GM23338 (cell line): ENCODE results near the gene OARD1. TPM values are rescaled to one million over a fixed set of nuclear protein-coding genes. Genes with fewer than 3 reads are reported as not detected.

Source experiments
- ATAC-seq: fragments of 200-7000 bp; cut with Tn5 transposase; 3 replicates; pipeline ENCODE4 v1.9.1; 2020
- DNase-seq: peaks from one replicate; pipeline ENCODE4 v3.0.0-alpha.2; 2015; ENCODE audit warnings: low spot score
- H2AFZ ChIP-seq: fragments of 200-600 bp; sonication (generic); 2 replicates; pipeline ENCODE4 v1.8.0; 2016; ENCODE audit warnings: antibody characterized with exemption, mild to moderate bottlenecking, moderate library complexity
- H3F3A ChIP-seq: fragments of 200-600 bp; sonication (generic); replicated peaks from 2 replicates; pipeline ENCODE4 v1.8.0; 2017; ENCODE audit warnings: antibody characterized with exemption, mixed run types, low read depth
- H3K27ac ChIP-seq: fragments of 200-600 bp; sonication (generic); 2 replicates; pipeline ENCODE4 v1.6.1; 2016; ENCODE audit warnings: low read depth
- H3K27me3 ChIP-seq: fragments of 200-600 bp; sonication (generic); 2 replicates; pipeline ENCODE4 v1.8.0; 2016; ENCODE audit warnings: mild to moderate bottlenecking, mixed run types, moderate library complexity; ENCODE audit not compliant: insufficient read depth
- H3K36me3 ChIP-seq: fragments of 200-600 bp; sonication (generic); 2 replicates; pipeline ENCODE4 v1.8.0; 2016; ENCODE audit warnings: mild to moderate bottlenecking; ENCODE audit not compliant: insufficient read depth
- H3K4me1 ChIP-seq: fragments of 200-600 bp; sonication (generic); 2 replicates; pipeline ENCODE4 v1.8.0; 2016; ENCODE audit warnings: mild to moderate bottlenecking, moderate library complexity; ENCODE audit not compliant: insufficient read depth
- H3K4me2 ChIP-seq: fragments of 200-600 bp; sonication (generic); 2 replicates; pipeline ENCODE4 v1.7.1; 2017; ENCODE audit warnings: mixed run types
- H3K4me3 ChIP-seq: fragments of 200-600 bp; sonication (generic); 2 replicates; pipeline ENCODE4 v1.6.1; 2016; ENCODE audit warnings: mixed run types
- H3K79me2 ChIP-seq: fragments of 200-600 bp; sonication (generic); replicated peaks from 2 replicates; pipeline ENCODE4 v1.8.0; 2017; ENCODE audit warnings: mild to moderate bottlenecking; ENCODE audit not compliant: insufficient read depth
- H3K9me2 ChIP-seq: fragments of 200-600 bp; sonication (generic); 2 replicates; pipeline ENCODE4 v1.8.0; 2017; ENCODE audit not compliant: insufficient read depth
- H4K20me1 ChIP-seq: fragments of 200-600 bp; sonication (generic); replicated peaks from 2 replicates; pipeline ENCODE4 v1.8.0; 2017; ENCODE audit warnings: mild to moderate bottlenecking; ENCODE audit not compliant: insufficient read depth
- H3K27ac Mint-ChIP-seq: 2 replicates; pipeline ENCODE4 v1.8.0; 2020; ENCODE audit warnings: inconsistent platforms, mild to moderate bottlenecking, moderate library complexity, mixed read lengths
- H3K27me3 Mint-ChIP-seq: 3 replicates; pipeline ENCODE4 v1.8.0; 2022; ENCODE audit warnings: low read depth, mild to moderate bottlenecking, moderate library complexity, mixed read lengths, inconsistent platforms; ENCODE audit not compliant: insufficient read depth, poor library complexity
- H3K36me3 Mint-ChIP-seq: 3 replicates; pipeline ENCODE4 v1.8.0; 2021; ENCODE audit warnings: low read depth, mild to moderate bottlenecking, inconsistent platforms, moderate library complexity, mixed read lengths
- H3K4me1 Mint-ChIP-seq: 3 replicates; pipeline ENCODE4 v1.8.0; 2020; ENCODE audit warnings: mild to moderate bottlenecking, inconsistent platforms, mixed read lengths
- H3K4me3 Mint-ChIP-seq: 3 replicates; pipeline ENCODE4 v1.8.0; 2021; ENCODE audit warnings: moderate library complexity, mild to moderate bottlenecking, inconsistent platforms, mixed read lengths
- H3K9me3 Mint-ChIP-seq: 3 replicates; pipeline ENCODE4 v1.8.0; 2020; ENCODE audit warnings: moderate library complexity, mild to moderate bottlenecking, inconsistent platforms, mixed read lengths
- CREB1 ChIP-seq: fragments of 250-450 bp; sonication (Bioruptor Pico); IDR thresholded peaks from 2 replicates; pipeline ENCODE4 v1.5.0; 2020; ENCODE audit warnings: low read depth, mild to moderate bottlenecking, moderate library complexity
- EZH2 ChIP-seq: fragments of 200-600 bp; sonication (generic); IDR thresholded peaks from one replicate; pipeline ENCODE4 v1.8.0; 2017; ENCODE audit warnings: antibody characterized with exemption, mild to moderate bottlenecking, low read depth; ENCODE audit not compliant: unreplicated experiment
- EZH2phosphoT487 ChIP-seq: fragments of 200-600 bp; sonication (generic); IDR thresholded peaks from one replicate; pipeline ENCODE4 v1.8.1; 2018; ENCODE audit warnings: antibody characterized with exemption; ENCODE audit not compliant: unreplicated experiment
- JUNB ChIP-seq: IDR thresholded peaks from one replicate; pipeline ENCODE4 v1.6.1; 2016; ENCODE audit warnings: antibody characterized with exemption; ENCODE audit not compliant: unreplicated experiment
- NANOG ChIP-seq: IDR thresholded peaks from 2 replicates; pipeline ENCODE4 v1.6.1; 2016; ENCODE audit warnings: antibody characterized with exemption, borderline replicate concordance
- POLR2AphosphoS5 ChIP-seq: IDR thresholded peaks from 2 replicates; pipeline ENCODE4 v1.6.1; 2016; ENCODE audit warnings: antibody characterized with exemption, low read depth
- STAT1 ChIP-seq: IDR thresholded peaks from one replicate; pipeline ENCODE4 v1.6.1; 2016; ENCODE audit warnings: antibody characterized with exemption; ENCODE audit not compliant: unreplicated experiment
- ZNF114 ChIP-seq: fragments of 250-450 bp; sonication (Bioruptor Pico); IDR thresholded peaks from 2 replicates; pipeline ENCODE4 v1.5.0; 2020; ENCODE audit warnings: mild to moderate bottlenecking, moderate library complexity
- ZNF331 ChIP-seq: fragments of 250-450 bp; sonication (Bioruptor Pico); IDR thresholded peaks from 2 replicates; pipeline ENCODE4 v1.5.0; 2020; ENCODE audit warnings: low read depth, mild to moderate bottlenecking, moderate library complexity
- polyA plus RNA-seq: library from polyadenylated mRNA; unstranded; fragments of >200 nt; fragmentation: Nextera tagmentation; extraction: Ambion mirVana; gene quantifications from 2 replicates; pipeline ENCODE4 v1.2.1, GENCODE V29; 2016
- total RNA-seq: library from RNA; depleted of rRNA; stranded (reverse); fragments of >200 nt; shearing (Covaris generic); gene quantifications from 2 replicates; pipeline ENCODE4 v1.2.3, GENCODE V29; 2014
- TF ChIP-seq, protein P1 (sequence below), 2 experiments: fragments of 200-600 bp in 1 of 2; sonication (generic) in 1 of 2; conservative IDR thresholded peaks; 2 replicates each; pipeline versions ENCODE4 v1.5.1 to v1.6.1; 2016 to 2017; ENCODE audit warnings: antibody characterized with exemption in 2 of 2, low read depth in 2 of 2, mild to moderate bottlenecking in 2 of 2, moderate library complexity in 1 of 2
- TF ChIP-seq, protein P2 (sequence below): IDR thresholded peaks from 2 replicates; pipeline ENCODE4 v1.6.1; 2016; ENCODE audit warnings: antibody characterized with exemption
- TF ChIP-seq, protein P3 (sequence below): fragments of 250-450 bp; sonication (Bioruptor Pico); IDR thresholded peaks from 2 replicates; pipeline ENCODE4 v1.5.0; 2020; ENCODE audit warnings: mild to moderate bottlenecking, moderate library complexity

Gene OARD1
- total and polyA plus RNA-seq, 2 experiments from 2014 or later = 25.9 to 60.8 TPM

DNA sequence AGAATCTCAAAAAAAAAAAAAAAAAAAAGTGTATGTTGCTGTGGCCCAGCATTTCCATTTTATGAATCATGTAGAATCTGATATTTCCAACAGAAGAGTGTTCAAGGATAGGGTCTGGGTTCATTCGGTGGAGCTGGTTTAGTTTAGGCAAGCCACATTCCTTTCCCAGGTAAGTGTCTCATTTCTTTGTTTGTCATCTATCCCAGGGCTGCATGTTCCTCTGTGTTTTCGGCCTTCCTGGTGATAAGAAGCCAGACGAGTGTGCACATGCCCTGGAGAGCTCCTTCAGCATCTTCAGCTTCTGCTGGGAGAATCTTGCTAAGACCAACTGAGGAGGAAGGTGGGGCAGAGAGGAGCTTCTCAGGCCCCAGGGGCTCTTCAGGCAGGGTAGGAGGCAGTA, 38.9 kb upstream of the OARD1 start:
- no peaks in the 10 kb centered on the region for H3K9me3 Mint-ChIP-seq
- H3K27ac ChIP-seq = no peak overlapping the region
- TF ChIP-seq ZNF114 (CRISPR knock-in tag) (no peak), JUNB (no peak), POLR2AphosphoS5 (no peak), EZH2 (no peak)
- TF ChIP-seq, protein P1, sequence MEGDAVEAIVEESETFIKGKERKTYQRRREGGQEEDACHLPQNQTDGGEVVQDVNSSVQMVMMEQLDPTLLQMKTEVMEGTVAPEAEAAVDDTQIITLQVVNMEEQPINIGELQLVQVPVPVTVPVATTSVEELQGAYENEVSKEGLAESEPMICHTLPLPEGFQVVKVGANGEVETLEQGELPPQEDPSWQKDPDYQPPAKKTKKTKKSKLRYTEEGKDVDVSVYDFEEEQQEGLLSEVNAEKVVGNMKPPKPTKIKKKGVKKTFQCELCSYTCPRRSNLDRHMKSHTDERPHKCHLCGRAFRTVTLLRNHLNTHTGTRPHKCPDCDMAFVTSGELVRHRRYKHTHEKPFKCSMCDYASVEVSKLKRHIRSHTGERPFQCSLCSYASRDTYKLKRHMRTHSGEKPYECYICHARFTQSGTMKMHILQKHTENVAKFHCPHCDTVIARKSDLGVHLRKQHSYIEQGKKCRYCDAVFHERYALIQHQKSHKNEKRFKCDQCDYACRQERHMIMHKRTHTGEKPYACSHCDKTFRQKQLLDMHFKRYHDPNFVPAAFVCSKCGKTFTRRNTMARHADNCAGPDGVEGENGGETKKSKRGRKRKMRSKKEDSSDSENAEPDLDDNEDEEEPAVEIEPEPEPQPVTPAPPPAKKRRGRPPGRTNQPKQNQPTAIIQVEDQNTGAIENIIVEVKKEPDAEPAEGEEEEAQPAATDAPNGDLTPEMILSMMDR (conservative IDR thresholded peaks at IDR 0.05; ENCODE audit: low read depth in 2 of 2) = no peak
- H3F3A ChIP-seq = no peaks in the 10 kb centered on the region
- no peak overlapping the region for H2AFZ ChIP-seq
- ATAC-seq = no peak
- H3K4me2 ChIP-seq = no peak overlapping the region
- DNase-seq = no peak
- H3K4me1 Mint-ChIP-seq = peaks cover 4% of the 10 kb centered on the region; the same call in 1 of the 3 replicates
- no peaks in the 10 kb centered on the region for H3K79me2 ChIP-seq
- H3K9me2 ChIP-seq = no peaks in the 10 kb centered on the region; the same call in 1 of the 2 replicates
- no peak overlapping the region for H3K27ac Mint-ChIP-seq
- no peaks in the 10 kb centered on the region for H3K36me3 Mint-ChIP-seq
- no peaks in the 10 kb centered on the region for H3K36me3 ChIP-seq
- H3K27me3 Mint-ChIP-seq = peaks cover 3% of the 10 kb centered on the region
- H3K4me3 ChIP-seq = no peak overlapping the region
- no peaks in the 10 kb centered on the region for H3K4me1 ChIP-seq
- H3K27me3 ChIP-seq = no peaks in the 10 kb centered on the region
- no peaks in the 10 kb centered on the region for H4K20me1 ChIP-seq
- H3K4me3 Mint-ChIP-seq = no peak overlapping the region

DNA sequence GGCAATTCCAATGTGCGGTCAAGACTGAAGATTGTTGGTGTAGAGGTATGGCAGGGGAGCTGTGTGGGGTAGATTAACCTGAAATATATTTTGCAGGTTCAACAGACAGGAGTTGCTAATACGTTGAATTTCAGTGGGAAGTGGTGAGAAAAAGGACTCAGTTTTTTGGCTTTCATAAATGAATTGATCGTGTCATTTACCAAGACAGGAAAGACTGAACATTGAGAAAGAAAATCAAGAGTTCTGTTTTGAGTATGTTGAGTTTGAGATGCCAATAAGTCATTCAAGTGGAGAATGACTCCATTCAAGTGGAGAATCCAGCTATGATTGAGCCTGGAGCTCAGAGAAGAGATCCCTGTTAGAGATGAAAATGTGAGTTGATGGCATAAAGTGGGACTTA, 31.7 kb upstream of the OARD1 start:
- H3K4me3 Mint-ChIP-seq = no peak overlapping the region
- Histone ChIP-seq H4K20me1 (no peaks in the 10 kb centered on the region; the same call in 1 of the 2 replicates), H2AFZ (no peak overlapping the region), H3K79me2 (no peaks in the 10 kb centered on the region; the same call in 1 of the 2 replicates), H3K27ac (no peak overlapping the region), H3K9me2 (peaks cover 2% of the 10 kb centered on the region; the same call in 1 of the 2 replicates), H3F3A (peaks cover 7% of the 10 kb centered on the region), H3K4me1 (peaks cover 13% of the 10 kb centered on the region), H3K4me3 (no peak overlapping the region), H3K4me2 (no peak overlapping the region), H3K36me3 (peaks cover 8% of the 10 kb centered on the region), H3K27me3 (peaks cover 9% of the 10 kb centered on the region)
- ATAC-seq (no peak), DNase-seq (no peak)
- H3K36me3 Mint-ChIP-seq = peaks cover 14% of the 10 kb centered on the region
- peaks cover 10% of the 10 kb centered on the region; the same call in 2 of the 3 replicates for H3K4me1 Mint-ChIP-seq
- H3K27ac Mint-ChIP-seq = no peak overlapping the region
- no peaks in the 10 kb centered on the region for H3K9me3 Mint-ChIP-seq
- peaks cover 3% of the 10 kb centered on the region for H3K27me3 Mint-ChIP-seq
- no peak for TF ChIP-seq STAT1
- no peak for TF ChIP-seq JUNB
- no peak for TF ChIP-seq CREB1
- no peak for TF ChIP-seq ZNF114 (CRISPR knock-in tag)
- no peak for TF ChIP-seq NANOG
- TF ChIP-seq, protein P2, sequence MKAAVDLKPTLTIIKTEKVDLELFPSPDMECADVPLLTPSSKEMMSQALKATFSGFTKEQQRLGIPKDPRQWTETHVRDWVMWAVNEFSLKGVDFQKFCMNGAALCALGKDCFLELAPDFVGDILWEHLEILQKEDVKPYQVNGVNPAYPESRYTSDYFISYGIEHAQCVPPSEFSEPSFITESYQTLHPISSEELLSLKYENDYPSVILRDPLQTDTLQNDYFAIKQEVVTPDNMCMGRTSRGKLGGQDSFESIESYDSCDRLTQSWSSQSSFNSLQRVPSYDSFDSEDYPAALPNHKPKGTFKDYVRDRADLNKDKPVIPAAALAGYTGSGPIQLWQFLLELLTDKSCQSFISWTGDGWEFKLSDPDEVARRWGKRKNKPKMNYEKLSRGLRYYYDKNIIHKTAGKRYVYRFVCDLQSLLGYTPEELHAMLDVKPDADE = no peak
- TF ChIP-seq EZH2phosphoT487 = no peak
- TF ChIP-seq, protein P3, sequence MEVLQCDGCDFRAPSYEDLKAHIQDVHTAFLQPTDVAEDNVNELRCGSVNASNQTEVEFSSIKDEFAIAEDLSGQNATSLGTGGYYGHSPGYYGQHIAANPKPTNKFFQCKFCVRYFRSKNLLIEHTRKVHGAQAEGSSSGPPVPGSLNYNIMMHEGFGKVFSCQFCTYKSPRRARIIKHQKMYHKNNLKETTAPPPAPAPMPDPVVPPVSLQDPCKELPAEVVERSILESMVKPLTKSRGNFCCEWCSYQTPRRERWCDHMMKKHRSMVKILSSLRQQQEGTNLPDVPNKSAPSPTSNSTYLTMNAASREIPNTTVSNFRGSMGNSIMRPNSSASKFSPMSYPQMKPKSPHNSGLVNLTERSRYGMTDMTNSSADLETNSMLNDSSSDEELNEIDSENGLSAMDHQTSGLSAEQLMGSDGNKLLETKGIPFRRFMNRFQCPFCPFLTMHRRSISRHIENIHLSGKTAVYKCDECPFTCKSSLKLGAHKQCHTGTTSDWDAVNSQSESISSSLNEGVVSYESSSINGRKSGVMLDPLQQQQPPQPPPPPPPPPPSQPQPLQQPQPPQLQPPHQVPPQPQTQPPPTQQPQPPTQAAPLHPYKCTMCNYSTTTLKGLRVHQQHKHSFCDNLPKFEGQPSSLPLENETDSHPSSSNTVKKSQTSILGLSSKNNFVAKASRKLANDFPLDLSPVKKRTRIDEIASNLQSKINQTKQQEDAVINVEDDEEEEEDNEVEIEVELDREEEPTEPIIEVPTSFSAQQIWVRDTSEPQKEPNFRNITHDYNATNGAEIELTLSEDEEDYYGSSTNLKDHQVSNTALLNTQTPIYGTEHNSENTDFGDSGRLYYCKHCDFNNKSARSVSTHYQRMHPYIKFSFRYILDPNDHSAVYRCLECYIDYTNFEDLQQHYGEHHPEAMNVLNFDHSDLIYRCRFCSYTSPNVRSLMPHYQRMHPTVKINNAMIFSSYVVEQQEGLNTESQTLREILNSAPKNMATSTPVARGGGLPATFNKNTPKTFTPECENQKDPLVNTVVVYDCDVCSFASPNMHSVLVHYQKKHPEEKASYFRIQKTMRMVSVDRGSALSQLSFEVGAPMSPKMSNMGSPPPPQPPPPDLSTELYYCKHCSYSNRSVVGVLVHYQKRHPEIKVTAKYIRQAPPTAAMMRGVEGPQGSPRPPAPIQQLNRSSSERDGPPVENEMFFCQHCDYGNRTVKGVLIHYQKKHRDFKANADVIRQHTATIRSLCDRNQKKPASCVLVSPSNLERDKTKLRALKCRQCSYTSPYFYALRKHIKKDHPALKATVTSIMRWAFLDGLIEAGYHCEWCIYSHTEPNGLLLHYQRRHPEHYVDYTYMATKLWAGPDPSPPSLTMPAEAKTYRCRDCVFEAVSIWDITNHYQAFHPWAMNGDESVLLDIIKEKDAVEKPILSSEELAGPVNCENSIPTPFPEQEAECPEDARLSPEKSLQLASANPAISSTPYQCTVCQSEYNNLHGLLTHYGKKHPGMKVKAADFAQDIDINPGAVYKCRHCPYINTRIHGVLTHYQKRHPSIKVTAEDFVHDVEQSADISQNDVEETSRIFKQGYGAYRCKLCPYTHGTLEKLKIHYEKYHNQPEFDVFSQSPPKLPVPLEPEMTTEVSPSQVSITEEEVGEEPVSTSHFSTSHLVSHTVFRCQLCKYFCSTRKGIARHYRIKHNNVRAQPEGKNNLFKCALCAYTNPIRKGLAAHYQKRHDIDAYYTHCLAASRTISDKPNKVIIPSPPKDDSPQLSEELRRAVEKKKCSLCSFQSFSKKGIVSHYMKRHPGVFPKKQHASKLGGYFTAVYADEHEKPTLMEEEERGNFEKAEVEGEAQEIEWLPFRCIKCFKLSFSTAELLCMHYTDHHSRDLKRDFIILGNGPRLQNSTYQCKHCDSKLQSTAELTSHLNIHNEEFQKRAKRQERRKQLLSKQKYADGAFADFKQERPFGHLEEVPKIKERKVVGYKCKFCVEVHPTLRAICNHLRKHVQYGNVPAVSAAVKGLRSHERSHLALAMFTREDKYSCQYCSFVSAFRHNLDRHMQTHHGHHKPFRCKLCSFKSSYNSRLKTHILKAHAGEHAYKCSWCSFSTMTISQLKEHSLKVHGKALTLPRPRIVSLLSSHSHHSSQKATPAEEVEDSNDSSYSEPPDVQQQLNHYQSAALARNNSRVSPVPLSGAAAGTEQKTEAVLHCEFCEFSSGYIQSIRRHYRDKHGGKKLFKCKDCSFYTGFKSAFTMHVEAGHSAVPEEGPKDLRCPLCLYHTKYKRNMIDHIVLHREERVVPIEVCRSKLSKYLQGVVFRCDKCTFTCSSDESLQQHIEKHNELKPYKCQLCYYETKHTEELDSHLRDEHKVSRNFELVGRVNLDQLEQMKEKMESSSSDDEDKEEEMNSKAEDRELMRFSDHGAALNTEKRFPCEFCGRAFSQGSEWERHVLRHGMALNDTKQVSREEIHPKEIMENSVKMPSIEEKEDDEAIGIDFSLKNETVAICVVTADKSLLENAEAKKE (CRISPR knock-in tag) = no peak
- TF ChIP-seq ZNF331 = no peak
